Erythroblast (primary cell): ENCODE results near the gene LIN28A.

Experiments
- GATA1 ChIP-seq: IDR thresholded peaks from 2 replicates; pipeline ENCODE4 v1.6.1; 2011; ENCODE audit warnings: low read depth, mild to moderate bottlenecking, control low read depth, low read length, moderate library complexity
- POLR2A ChIP-seq: IDR thresholded peaks from 2 replicates; pipeline ENCODE4 v1.6.1; 2011; ENCODE audit warnings: mild to moderate bottlenecking, low read length

- TF ChIP-seq POLR2A (no peak), GATA1 (no peak)
These were observed 8.7 kb upstream of the LIN28A start for GRCh38 chr1:26401891-26402290.
